IMR-90 (cell line): ENCODE results near the gene SIM1. TPM values are rescaled to one million over a fixed set of nuclear protein-coding genes. Genes with fewer than 3 reads are reported as not detected.

ENCODE experiments used
- ATAC-seq: fragments of 200-7000 bp; cut with Tn5 transposase; 2 replicates; pipeline ENCODE4 v1.9.1; 2020; ENCODE audit warnings: low read depth, mild to moderate bottlenecking, moderate library complexity
- BruUV-seq: library from RNA; stranded (reverse); fragments of 400-500 nt; replicated peaks from 2 replicates; lab custom pipeline; 2021; lab: Mats Ljungman, UMichigan
- CTCF ChIA-PET: fragments of 300-600 bp; formaldehyde crosslinking; extraction: SDS; loops from one replicate; lab custom pipeline; 2021; ENCODE audit warnings: antibody characterized with exemption; lab: Yijun Ruan, JAX
- POLR2A ChIA-PET: fragments of 300-600 bp; sonication (Branson Sonifier 250); formaldehyde crosslinking; loops from one replicate; lab custom pipeline; 2022; ENCODE audit warnings: antibody characterized with exemption; ENCODE audit not compliant: unreplicated experiment; lab: Charles Lee
- DNase-seq: peaks from one replicate; pipeline ENCODE4 v3.0.0; 2013
- H2AFZ ChIP-seq: replicated peaks from 2 replicates; pipeline ENCODE3; 2013; ENCODE audit warnings: low read length, mild to moderate bottlenecking; ENCODE audit not compliant: poor library complexity
- H2AK5ac ChIP-seq: 2 replicates; pipeline ENCODE4 v1.6.1; 2013; ENCODE audit warnings: low read depth, low read length, inconsistent platforms
- H2AK9ac ChIP-seq: replicated peaks from 2 replicates; pipeline ENCODE3; 2013; ENCODE audit warnings: mild to moderate bottlenecking, low read depth, low read length, moderate library complexity; ENCODE audit not compliant: poor library complexity
- H2BK120ac ChIP-seq: 2 replicates; pipeline ENCODE4 v1.6.1; 2013; ENCODE audit warnings: low read depth, low read length, inconsistent platforms
- H2BK15ac ChIP-seq: 3 replicates; pipeline ENCODE4 v1.6.1; 2013; ENCODE audit warnings: low read depth, low read length, inconsistent platforms
- H2BK20ac ChIP-seq: 2 replicates; pipeline ENCODE4 v1.6.1; 2013; ENCODE audit warnings: low read depth, mild to moderate bottlenecking, inconsistent platforms, low read length, moderate library complexity
- H2BK5ac ChIP-seq: 2 replicates; pipeline ENCODE4 v1.6.1; 2013; ENCODE audit warnings: mild to moderate bottlenecking, low read depth, low read length, inconsistent platforms; ENCODE audit not compliant: poor library complexity, severe bottlenecking
- H3K14ac ChIP-seq: replicated peaks from 2 replicates; pipeline ENCODE4 v1.6.1; 2013; ENCODE audit warnings: low read depth, low read length, inconsistent platforms
- H3K18ac ChIP-seq: 2 replicates; pipeline ENCODE4 v1.6.1; 2013; ENCODE audit warnings: low read depth, low read length, control low read depth
- H3K23ac ChIP-seq: 2 replicates; pipeline ENCODE4 v1.6.1; 2013; ENCODE audit warnings: low read depth, low read length, inconsistent platforms
- H3K27ac ChIP-seq: 2 replicates; pipeline ENCODE4 v1.5.1; 2013; ENCODE audit warnings: mild to moderate bottlenecking, control low read depth, low read length; ENCODE audit not compliant: insufficient read depth
- H3K27me3 ChIP-seq: 2 replicates; pipeline ENCODE4 v1.6.1; 2013; ENCODE audit warnings: low read length; ENCODE audit not compliant: control insufficient read depth, insufficient read depth
- H3K36me3 ChIP-seq: 2 replicates; pipeline ENCODE4 v1.6.1; 2013; ENCODE audit warnings: low read length, mixed read lengths; ENCODE audit not compliant: control insufficient read depth, insufficient read depth
- H3K4ac ChIP-seq: 2 replicates; pipeline ENCODE4 v1.6.1; 2013; ENCODE audit warnings: low read depth, low read length, inconsistent platforms
- H3K4me1 ChIP-seq: 2 replicates; pipeline ENCODE4 v1.6.1; 2013; ENCODE audit warnings: low read length, mixed read lengths; ENCODE audit not compliant: control insufficient read depth, insufficient read depth
- H3K4me2 ChIP-seq: 2 replicates; pipeline ENCODE4 v1.6.1; 2013; ENCODE audit warnings: low read depth, mild to moderate bottlenecking, control low read depth, low read length, moderate library complexity
- H3K4me3 ChIP-seq: 2 replicates; pipeline ENCODE4 v1.5.1; 2013; ENCODE audit warnings: low read depth, mild to moderate bottlenecking, control low read depth, low read length, moderate library complexity; ENCODE audit not compliant: insufficient read depth
- H3K56ac ChIP-seq: 2 replicates; pipeline ENCODE4 v1.6.1; 2013; ENCODE audit warnings: low read length, inconsistent platforms; ENCODE audit not compliant: insufficient read depth; ENCODE audit errors: extremely low read depth
- H3K79me1 ChIP-seq, 2 experiments: 2 replicates each; pipeline ENCODE4 v1.6.1; 2013; ENCODE audit warnings: low read length in 2 of 2, inconsistent platforms in 1 of 2, low read depth in 1 of 2
- H3K9ac ChIP-seq: 2 replicates; pipeline ENCODE4 v1.6.1; 2013; ENCODE audit warnings: low read depth, low read length, control low read depth
- H3K9me1 ChIP-seq: 2 replicates; pipeline ENCODE4 v1.6.1; 2013; ENCODE audit warnings: low read length, inconsistent platforms; ENCODE audit not compliant: insufficient read depth
- H3K9me3 ChIP-seq: 2 replicates; pipeline ENCODE4 v1.6.1; 2013; ENCODE audit warnings: low read length; ENCODE audit not compliant: control insufficient read depth, insufficient read depth
- H4K20me1 ChIP-seq: 2 replicates; pipeline ENCODE4 v1.6.1; 2013; ENCODE audit warnings: low read length, inconsistent platforms; ENCODE audit not compliant: insufficient read depth
- H4K5ac ChIP-seq: 2 replicates; pipeline ENCODE4 v1.6.1; 2013; ENCODE audit warnings: mild to moderate bottlenecking, low read depth, low read length, control low read depth
- H4K8ac ChIP-seq, 2 experiments: 2 replicates each; pipeline ENCODE4 v1.6.1; 2013; ENCODE audit warnings: low read depth in 2 of 2, low read length in 2 of 2, control low read depth in 1 of 2, inconsistent platforms in 1 of 2
- H4K91ac ChIP-seq: 2 replicates; pipeline ENCODE4 v1.6.1; 2013; ENCODE audit warnings: low read depth, low read length, inconsistent platforms; ENCODE audit not compliant: insufficient read depth
- BHLHE40 ChIP-seq: fragments of 150-350 bp; IDR thresholded peaks from 2 replicates; pipeline ENCODE4 v1.6.1; 2016; ENCODE audit warnings: mild to moderate bottlenecking, low read depth, low read length
- CHD1 ChIP-seq: IDR thresholded peaks from 2 replicates; pipeline ENCODE4 v1.6.1; 2012; ENCODE audit warnings: low read depth, low read length, improper control_type of control experiment
- FOS ChIP-seq: fragments of 150-350 bp; IDR thresholded peaks from 2 replicates; pipeline ENCODE4 v1.6.1; 2016; ENCODE audit warnings: low read depth, low read length
- MAFK ChIP-seq: IDR thresholded peaks from 2 replicates; pipeline ENCODE4 v1.6.1; 2012; ENCODE audit warnings: low read depth, low read length, improper control_type of control experiment
- MAZ ChIP-seq: IDR thresholded peaks from 2 replicates; pipeline ENCODE4 v1.6.1; 2012; ENCODE audit warnings: low read depth, mild to moderate bottlenecking, low read length, improper control_type of control experiment, moderate library complexity, borderline replicate concordance
- MXI1 ChIP-seq: IDR thresholded peaks from 2 replicates; pipeline ENCODE4 v1.6.1; 2012; ENCODE audit warnings: low read depth, mild to moderate bottlenecking, low read length, moderate library complexity, borderline replicate concordance
- NFE2L2 ChIP-seq: fragments of 150-350 bp; IDR thresholded peaks from 2 replicates; pipeline ENCODE4 v1.6.1; 2016; ENCODE audit warnings: low read depth, mild to moderate bottlenecking, low read length
- RAD21 ChIP-seq: IDR thresholded peaks from 2 replicates; pipeline ENCODE4 v1.6.1; 2012; ENCODE audit warnings: low read length, improper control_type of control experiment
- RCOR1 ChIP-seq: IDR thresholded peaks from 2 replicates; pipeline ENCODE4 v1.6.1; 2012; ENCODE audit warnings: mild to moderate bottlenecking, low read length, improper control_type of control experiment; ENCODE audit not compliant: insufficient replicate concordance
- RFX5 ChIP-seq: IDR thresholded peaks from 2 replicates; pipeline ENCODE4 v1.8.0; 2012; ENCODE audit warnings: low read depth, mild to moderate bottlenecking, low read length, moderate library complexity
- SMC3 ChIP-seq: fragments of 150-350 bp; IDR thresholded peaks from 2 replicates; pipeline ENCODE4 v1.6.1; 2016; ENCODE audit warnings: low read depth, mild to moderate bottlenecking, antibody characterized with exemption, low read length, moderate library complexity
- WGBS, 2 experiments: methylation state at CpG; one replicate each; pipeline versions ENCODE4 v1.1.5 to v1.1.7; 2013; ENCODE audit warnings: missing lambda C conversion rate in 2 of 2; ENCODE audit not compliant: insufficient read length in 1 of 2; ENCODE audit errors: extremely low coverage in 2 of 2; 5-methylcytosine and 5-hydroxymethylcytosine counted together
- dilution Hi-C: fragments of 300-500 bp; cut with HindIII; formaldehyde crosslinking; loops from one replicate; pipeline ENCODE4 v1.14.3; 2018; ENCODE audit warnings: low sequenced_read_pairs; ENCODE audit not compliant: unreplicated experiment
- in situ Hi-C: fragments of 300-500 bp; cut with MboI; formaldehyde crosslinking; loops from 3 replicates; pipeline ENCODE4 v1.14.3; 2019; ENCODE audit warnings: low sequenced_read_pairs, inconsistent platforms, mixed read lengths
- intact Hi-C: fragments of 100-400 bp; cut with micrococcal nuclease; formaldehyde crosslinking; loops from 2 replicates; pipeline ENCODE4 v1.10.0; 2022
- polyA plus RNA-seq, 3 experiments: library from polyadenylated mRNA; depleted of rRNA; stranded (reverse); fragments of >200 nt; gene quantifications; 2 replicates each; pipeline ENCODE4 v1.2.3, GENCODE V29; 2012; ENCODE audit warnings: low replicate concordance in 1 of 3
- total RNA-seq: library from RNA; depleted of rRNA; stranded (reverse); fragments of >200 nt; gene quantifications from 2 replicates; pipeline ENCODE4 v1.2.3, GENCODE V29; 2012
- TF ChIP-seq, protein P1 (sequence below): fragments of 150-350 bp; IDR thresholded peaks from 2 replicates; pipeline ENCODE4 v1.6.1; 2017; ENCODE audit warnings: mild to moderate bottlenecking, antibody characterized with exemption, low read length, low read depth
- TF ChIP-seq, protein P2 (sequence below): conservative IDR thresholded peaks from 2 replicates; pipeline ENCODE4 v1.5.1; 2012; ENCODE audit warnings: mild to moderate bottlenecking, low read depth, low read length, improper control_type of control experiment
- TF ChIP-seq, protein P3 (sequence below): fragments of 150-350 bp; IDR thresholded peaks from 2 replicates; pipeline ENCODE4 v1.6.1; 2016; ENCODE audit warnings: low read depth, mild to moderate bottlenecking, low read length, moderate library complexity, borderline replicate concordance

Gene SIM1
- total and polyA plus RNA-seq, 2 of the 4 experiments (the other 2 are of a cell fraction), result not detected

- POLR2A ChIA-PET, result no interaction called here
Measured at GRCh38 chr6:100440935-100441334, 23.8 kb downstream of the SIM1 start.

More at GRCh38 chr6:100440935-100441334, 23.8 kb downstream of the SIM1 start:
- no TSS peak for BruUV-seq
- H4K5ac ChIP-seq, result no peak overlapping the region
- H3K23ac ChIP-seq, result no peak overlapping the region
- no peak overlapping the region for H2AK9ac ChIP-seq
- ATAC-seq (no peak), DNase-seq (no peak)
- WGBS, 2 experiments, result no CpG with 5 or more reads among the region's 1 CpG
- H3K36me3 ChIP-seq, result no peaks in the 10 kb centered on the region
- intact Hi-C loops, result no loop called here
- no peaks in the 10 kb centered on the region for H4K20me1 ChIP-seq
- H3K4me1 ChIP-seq, result no peaks in the 10 kb centered on the region
- no peak overlapping the region for H2AFZ ChIP-seq
- no peak overlapping the region for H2BK15ac ChIP-seq
- no peaks in the 10 kb centered on the region for H3K9me1 ChIP-seq
- no peak overlapping the region for H3K4ac ChIP-seq
- H2AK5ac ChIP-seq, result no peak overlapping the region
- no peaks in the 10 kb centered on the region for H3K79me1 ChIP-seq
- H2BK5ac ChIP-seq, result no peak overlapping the region
- no peaks in the 10 kb centered on the region for H3K9me3 ChIP-seq
- H3K27ac ChIP-seq, result no peak overlapping the region
- no peak overlapping the region for H2BK20ac ChIP-seq
- H3K4me3 ChIP-seq, result no peak overlapping the region
- CTCF ChIA-PET, result no interaction called here
- peaks cover 51% of the 10 kb centered on the region for H3K27me3 ChIP-seq
- H3K14ac ChIP-seq, result no peak overlapping the region
- no peak overlapping the region for H3K56ac ChIP-seq
- no peak overlapping the region for H3K9ac ChIP-seq
- dilution Hi-C loops, result no loop called here
- TF ChIP-seq SMC3 (no peak), MXI1 (no peak), NFE2L2 (no peak), BHLHE40 (no peak), RCOR1 (no peak), CHD1 (no peak), FOS (no peak), RFX5 (no peak), RAD21 (no peak), MAZ (no peak), MAFK (no peak)
- TF ChIP-seq, protein P1, sequence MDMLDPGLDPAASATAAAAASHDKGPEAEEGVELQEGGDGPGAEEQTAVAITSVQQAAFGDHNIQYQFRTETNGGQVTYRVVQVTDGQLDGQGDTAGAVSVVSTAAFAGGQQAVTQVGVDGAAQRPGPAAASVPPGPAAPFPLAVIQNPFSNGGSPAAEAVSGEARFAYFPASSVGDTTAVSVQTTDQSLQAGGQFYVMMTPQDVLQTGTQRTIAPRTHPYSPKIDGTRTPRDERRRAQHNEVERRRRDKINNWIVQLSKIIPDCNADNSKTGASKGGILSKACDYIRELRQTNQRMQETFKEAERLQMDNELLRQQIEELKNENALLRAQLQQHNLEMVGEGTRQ, result no peak
- TF ChIP-seq, protein P2, sequence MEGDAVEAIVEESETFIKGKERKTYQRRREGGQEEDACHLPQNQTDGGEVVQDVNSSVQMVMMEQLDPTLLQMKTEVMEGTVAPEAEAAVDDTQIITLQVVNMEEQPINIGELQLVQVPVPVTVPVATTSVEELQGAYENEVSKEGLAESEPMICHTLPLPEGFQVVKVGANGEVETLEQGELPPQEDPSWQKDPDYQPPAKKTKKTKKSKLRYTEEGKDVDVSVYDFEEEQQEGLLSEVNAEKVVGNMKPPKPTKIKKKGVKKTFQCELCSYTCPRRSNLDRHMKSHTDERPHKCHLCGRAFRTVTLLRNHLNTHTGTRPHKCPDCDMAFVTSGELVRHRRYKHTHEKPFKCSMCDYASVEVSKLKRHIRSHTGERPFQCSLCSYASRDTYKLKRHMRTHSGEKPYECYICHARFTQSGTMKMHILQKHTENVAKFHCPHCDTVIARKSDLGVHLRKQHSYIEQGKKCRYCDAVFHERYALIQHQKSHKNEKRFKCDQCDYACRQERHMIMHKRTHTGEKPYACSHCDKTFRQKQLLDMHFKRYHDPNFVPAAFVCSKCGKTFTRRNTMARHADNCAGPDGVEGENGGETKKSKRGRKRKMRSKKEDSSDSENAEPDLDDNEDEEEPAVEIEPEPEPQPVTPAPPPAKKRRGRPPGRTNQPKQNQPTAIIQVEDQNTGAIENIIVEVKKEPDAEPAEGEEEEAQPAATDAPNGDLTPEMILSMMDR, result no peak
- TF ChIP-seq, protein P3, sequence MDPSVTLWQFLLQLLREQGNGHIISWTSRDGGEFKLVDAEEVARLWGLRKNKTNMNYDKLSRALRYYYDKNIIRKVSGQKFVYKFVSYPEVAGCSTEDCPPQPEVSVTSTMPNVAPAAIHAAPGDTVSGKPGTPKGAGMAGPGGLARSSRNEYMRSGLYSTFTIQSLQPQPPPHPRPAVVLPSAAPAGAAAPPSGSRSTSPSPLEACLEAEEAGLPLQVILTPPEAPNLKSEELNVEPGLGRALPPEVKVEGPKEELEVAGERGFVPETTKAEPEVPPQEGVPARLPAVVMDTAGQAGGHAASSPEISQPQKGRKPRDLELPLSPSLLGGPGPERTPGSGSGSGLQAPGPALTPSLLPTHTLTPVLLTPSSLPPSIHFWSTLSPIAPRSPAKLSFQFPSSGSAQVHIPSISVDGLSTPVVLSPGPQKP, result no peak
- in situ Hi-C loops, result no loop called here
- H3K4me2 ChIP-seq, result no peak overlapping the region
- H4K91ac ChIP-seq, result no peak overlapping the region
- H2BK120ac ChIP-seq, result no peak overlapping the region
- H3K18ac ChIP-seq, result no peak overlapping the region
- no peak overlapping the region for H4K8ac ChIP-seq
